Stimulated activated CD4-positive, alpha-beta T cell treated with anti-CD3 and anti-CD28 coated beads, Interleukin-12 subunit alpha, Interleukin-12 subunit beta, amount 100 ng/mL, for 24 hours (primary cell): ENCODE results near the gene CSNK1D.

Source experiments
- DNase-seq, 2 experiments: peaks; one replicate each; pipeline ENCODE4 v3.0.0-alpha.2; 2020; ENCODE audit warnings: low read depth in 2 of 2

Gene CSNK1D

DNA sequence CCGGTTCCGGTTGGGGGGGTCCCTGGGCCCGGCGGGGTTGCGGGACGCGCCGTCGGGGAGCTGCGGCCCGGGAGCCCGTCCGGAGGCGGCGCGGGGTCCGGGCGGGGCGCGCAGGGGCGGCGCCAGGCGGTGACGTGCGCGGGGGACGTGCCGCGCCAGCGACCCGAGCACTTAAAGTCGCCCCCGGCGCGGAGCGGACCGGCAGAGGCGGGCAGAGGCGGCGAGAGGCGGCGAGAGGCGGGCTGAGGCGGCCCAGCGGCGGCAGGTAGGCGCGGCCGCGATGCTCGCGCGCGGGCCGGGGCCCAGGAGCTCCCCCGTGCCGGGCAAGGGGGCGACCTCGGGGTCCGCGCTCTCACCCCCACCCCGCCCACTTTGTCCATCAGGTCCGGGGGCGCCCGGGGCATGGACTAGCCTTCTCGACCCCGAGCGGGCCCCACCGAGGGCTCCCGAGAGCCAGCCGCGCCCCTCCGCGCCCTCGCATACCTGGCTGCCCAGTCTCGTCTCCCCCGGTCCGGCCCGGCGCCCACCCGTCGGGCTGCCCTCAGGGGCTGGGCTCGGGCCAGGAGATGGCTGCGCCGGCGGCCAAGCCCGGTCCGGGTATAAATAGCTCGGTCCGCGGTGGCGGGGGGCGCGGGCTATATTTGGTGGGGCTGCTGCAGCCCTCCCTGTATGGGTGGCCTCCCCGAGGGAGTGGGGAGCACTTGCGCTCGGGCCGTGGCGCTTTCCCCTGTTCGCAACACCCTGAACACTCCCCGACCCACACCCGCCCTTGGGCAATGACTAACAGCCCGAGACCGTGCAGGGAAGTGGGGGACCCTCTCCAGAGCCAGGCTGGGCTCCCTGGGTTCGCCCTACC lies 44.4 kb downstream of the CSNK1D start, which contains the start of gene SLC16A3:
SLC16A3 (plus strand) TSS at position 201 of the 856 bp plus-strand sequence. CDS start 6,967 bp downstream, outside the sequence.
- no peak for DNase-seq

DNA sequence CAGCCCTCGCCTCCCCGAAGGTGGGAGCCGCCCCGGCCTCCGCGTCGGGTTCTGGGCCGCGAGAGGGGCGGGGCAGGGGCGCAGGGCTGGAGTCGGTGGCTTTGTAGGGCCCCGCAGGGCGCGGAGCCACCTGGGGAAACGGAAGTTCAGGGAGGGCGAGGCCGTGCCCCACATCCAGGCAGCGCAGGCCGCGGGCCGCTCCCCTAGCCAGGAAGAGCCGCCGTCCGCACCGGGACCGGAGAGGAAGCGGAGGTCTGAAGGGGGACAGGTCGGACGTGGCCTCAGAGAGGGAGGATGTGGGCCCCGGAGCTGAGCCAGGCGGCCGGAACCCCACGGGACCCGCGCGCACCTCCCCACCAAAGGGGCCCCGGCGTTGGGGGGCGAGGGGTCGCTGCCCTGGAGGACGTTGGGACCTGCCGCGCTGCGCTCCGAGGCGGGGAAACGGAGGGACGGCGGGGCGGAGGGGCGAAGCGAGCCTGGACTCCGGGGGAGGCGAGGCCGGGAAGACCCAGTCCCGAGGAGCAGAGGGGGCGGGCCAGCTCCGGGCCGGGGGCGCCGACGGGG lies 45.1 kb downstream of the CSNK1D start:
- no peak for DNase-seq

DNA sequence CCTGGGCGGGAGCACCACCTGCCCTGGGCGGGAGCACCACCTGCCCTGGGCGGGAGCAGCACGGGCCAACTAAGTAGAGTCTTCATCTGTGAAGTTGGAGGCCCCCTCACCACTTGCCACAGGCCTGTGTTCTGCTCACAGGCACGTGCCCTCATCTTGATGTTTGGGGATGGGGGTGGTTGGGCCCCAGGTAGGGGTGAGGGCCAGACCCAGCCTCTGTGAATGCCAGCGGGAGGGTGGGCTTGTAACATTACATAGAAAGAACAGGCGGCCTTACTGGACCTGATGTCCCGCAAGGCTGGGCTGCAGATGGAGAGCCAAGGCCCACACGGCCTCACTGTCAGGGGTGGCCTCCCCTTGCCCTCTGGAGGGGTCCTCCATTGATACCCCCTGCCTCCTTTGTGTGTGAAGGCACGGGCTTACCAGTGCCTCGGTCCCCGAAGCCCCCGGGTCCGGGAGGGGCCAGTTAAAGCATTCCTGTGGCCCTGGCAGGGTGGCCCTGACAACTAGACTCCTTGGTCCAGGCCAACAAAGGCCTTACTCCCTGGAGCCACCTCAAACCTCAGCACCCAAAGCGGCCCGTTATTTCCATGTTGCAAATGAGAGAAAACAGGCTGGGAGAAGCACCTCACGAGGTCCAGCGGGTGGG lies 45.7 kb downstream of the CSNK1D start:
- DNase-seq: no peak

DNA sequence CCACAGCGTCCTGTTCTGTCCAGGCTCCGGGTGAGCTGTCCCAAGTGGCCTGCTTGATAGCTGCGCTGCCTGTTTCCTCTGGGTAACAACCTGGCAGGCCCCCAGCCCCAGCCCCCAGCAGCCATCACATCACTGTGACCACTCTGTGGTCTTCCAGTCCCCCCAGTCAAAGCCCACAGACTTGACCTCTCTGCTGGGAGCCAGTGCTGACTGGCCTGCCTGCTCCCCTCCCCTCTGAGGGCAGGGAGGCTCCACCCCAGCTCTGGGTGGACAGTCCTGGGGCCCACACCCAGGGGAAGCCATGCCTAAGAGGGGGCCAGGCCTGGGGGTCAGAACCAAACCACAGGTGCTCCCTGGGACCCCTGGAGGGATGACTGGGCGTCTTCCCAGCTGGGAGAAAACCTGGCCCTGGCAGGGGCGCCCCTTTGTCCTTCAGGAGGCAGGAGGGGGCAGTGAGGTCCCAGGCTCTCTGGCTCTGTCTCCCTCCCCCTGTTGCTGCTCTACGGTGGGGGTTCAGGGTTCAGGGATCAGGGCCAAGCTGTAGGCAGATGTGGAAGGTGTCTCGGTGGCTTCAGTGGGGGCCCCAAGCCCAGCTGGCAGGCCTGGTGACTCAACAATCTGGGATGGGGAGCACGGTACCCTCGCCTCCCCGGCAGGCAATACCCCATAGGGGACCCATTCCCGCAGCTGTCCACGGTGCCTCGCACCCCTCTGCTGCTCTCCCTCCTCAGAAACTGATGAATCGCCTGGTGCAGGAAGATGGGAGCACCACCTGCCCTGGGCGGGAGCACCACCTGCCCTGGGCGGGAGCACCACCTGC lies 46.5 kb downstream of the CSNK1D start:
- DNase-seq: no peak

- DNase-seq: no peak
These were observed 47.2 kb downstream of the CSNK1D start for GRCh38 chr17:82226146-82226808.

DNA sequence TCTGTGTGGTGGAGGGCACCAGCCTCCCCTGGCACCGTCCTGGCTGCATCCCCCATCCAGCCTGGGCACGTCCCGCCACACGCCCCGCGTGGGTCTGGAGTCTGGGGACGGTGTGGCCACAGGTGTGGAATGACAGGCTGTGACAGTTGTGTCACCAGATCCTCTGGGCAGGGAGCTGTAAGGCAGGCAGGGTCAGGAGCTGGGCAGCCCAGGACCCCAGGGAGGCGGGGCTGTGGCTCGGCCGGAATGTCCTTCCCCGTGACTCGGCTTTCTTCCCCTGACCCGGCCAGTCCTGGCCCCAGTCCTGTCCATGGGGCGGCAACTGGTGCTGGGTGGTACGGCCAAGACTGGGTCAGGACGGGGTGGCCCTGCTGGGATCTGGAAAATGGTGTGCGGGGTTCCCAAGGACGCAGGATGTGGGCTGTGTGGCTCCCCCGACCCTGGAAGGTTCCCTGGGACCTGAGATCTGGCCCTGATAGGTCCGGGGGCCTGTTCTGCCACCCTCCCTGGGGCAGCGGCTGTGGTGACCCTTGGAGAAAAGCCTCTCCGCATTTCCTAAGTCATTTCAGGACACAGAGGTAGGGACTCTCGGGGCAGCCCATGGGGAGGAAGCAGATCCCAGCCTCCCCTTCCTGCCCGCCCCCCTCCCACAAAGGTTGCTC lies 48.0 kb downstream of the CSNK1D start:
- no peak for DNase-seq

GRCh38 chr17:82224666-82225065 lies 48.8 kb downstream of the CSNK1D start:
- DNase-seq: no peak

DNA sequence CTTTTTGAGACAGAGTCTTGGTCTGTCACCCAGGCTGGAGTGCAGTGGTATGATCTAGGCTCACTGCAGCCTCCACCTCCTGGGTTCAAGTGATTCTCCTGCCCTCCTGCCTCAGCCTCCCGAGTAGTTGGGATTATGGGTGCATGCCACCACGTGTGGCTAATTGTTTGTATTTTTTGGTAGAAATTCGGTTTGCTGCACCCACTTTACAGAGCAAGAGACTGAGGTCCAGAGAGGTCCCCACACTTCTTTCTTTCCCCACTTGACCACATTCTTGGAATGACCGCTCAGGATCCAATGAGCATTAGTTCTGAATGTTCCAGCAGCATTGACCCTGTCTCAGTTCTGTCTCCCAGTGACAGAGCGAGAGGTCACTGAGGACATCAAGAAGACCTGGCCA lies 50.0 kb downstream of the CSNK1D start:
- no peak for DNase-seq

DNA sequence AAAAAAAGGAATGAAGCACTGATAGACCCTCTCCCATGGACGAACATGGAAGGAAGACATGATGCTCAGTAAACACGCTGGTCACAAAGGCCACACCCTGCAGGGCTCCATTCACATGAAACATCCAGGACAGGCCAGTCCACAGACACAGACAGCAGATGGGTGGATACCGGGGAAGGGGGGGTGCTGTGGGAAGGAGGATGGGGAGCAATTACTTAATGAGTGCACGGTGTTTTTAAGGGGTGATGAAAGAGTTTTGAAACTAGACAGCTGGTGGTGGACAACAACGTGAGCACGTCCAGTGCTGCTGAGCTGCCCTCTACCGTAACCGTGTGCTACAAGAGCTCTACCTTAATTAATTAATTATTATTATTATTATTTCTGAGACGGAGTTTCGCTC lies 50.7 kb downstream of the CSNK1D start:
- no peak for DNase-seq

DNA sequence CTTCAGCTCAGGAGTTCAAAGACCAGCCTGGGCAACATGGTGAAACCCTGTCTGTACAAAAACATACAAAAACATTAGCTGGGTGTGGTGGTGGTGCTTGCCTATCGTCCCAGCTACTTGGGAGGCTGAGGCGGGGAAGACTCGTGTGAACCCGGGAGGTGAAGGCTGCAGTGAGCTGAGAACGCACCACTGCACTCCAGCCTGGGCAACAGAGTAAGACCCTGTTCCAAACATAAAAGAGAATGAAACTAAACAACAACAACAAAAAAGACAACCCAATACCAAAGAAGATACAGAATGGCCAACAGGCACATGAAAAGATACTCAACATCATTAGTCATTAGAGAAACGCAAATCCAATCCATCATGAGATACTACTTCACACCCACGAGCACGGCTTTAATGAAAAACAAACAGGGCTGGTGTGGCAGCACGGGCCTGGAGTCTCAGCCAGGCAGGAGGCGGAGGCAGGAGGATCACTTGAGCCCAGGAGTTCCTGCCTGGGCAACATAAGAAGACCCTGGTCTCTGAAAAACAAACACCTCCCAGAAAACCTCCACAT lies 52.1 kb downstream of the CSNK1D start:
- DNase-seq: no peak

- no peak for DNase-seq
These were observed 53.5 kb downstream of the CSNK1D start for GRCh38 chr17:82219753-82220709.

DNA sequence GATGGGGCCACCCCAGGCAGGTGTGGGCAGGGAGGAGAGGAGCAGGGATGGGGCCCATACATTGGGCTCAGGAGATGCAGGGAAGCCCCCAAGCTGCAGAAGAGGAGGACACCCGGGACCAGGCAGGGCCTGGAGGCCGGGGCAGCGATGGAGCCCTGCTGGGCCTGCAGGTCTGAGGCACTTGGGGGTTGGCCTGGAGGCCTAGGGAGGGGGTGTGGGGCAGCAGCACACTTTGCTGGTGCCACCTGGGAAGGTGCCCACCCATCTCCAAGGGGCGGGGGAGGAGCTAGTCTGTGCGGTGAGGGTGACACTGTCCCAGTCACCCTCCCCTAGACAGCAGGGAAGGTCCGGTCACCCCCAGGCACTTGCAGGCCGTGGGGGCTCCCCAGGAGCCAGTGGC lies 54.4 kb downstream of the CSNK1D start:
- DNase-seq: no peak

DNA sequence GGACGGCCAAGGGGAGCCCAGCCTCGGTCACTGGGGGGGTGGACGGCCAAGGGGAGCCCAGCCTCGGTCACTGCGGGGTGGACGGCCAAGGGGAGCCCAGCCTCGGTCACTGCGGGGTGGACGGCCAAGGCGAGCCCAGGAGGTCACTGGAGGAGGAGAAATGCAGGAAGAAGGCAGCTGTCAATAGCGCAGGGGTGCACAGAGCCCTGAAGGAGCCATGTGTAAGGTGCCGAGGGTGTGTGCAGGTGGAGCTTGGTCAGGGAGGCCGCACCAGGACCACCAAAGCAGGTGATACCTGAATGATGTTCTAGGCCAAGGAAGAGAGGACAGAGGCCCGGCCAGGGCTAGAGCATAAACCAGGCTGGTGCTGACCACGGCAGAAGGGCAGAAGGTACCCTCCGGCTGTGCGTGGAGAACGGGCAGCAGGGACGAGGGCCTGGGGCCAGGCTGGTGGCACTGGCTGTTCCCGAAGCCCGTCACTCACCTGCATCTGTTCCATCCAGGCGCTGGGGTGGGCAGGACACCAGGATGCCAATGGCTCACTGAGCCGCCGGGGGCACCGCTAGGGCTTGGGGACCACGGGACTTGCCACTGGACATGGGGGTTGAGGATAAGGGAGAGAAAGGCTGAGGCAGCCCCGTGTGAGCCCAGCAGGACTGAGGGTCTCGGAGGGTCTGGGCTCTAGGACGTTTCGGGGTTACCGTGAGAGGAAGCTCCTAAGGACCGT lies 55.0 kb downstream of the CSNK1D start:
- DNase-seq: no peak

DNA sequence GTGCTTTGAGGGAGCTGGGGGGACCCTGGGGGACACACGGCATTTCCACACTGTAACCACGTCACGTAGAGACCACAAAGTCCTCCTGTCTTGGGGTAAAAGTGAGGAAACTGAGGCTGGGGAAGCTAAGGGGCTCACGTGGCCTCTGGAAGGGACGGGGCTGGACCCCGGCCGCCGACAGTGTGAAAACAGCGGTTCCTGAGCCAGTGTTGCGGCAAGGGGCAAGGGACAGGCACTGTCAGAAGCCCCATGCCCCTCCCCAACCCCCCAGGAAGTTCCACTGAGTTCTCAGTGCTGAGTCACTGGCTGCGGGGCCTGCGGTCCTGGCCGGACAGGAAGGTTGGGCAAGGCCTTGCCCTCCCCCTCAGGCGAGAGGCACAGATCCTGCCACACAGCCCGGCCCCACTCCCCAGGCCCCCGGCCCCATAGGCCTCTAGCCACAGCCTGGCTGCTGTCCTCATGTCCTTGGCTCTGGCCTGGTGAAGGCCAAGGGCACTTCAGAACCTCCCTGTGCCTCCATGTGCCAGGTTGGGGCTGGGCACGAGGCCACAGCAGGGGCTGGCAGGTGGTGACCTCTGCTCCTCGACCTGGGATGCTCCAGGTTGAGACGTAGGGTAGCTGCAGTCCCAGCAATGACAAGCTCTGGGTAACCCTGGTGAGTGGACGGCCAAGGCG lies 55.8 kb downstream of the CSNK1D start:
- DNase-seq: no peak

GRCh38 chr17:82217120-82217529 lies 56.4 kb downstream of the CSNK1D start:
- no peak for DNase-seq

DNA sequence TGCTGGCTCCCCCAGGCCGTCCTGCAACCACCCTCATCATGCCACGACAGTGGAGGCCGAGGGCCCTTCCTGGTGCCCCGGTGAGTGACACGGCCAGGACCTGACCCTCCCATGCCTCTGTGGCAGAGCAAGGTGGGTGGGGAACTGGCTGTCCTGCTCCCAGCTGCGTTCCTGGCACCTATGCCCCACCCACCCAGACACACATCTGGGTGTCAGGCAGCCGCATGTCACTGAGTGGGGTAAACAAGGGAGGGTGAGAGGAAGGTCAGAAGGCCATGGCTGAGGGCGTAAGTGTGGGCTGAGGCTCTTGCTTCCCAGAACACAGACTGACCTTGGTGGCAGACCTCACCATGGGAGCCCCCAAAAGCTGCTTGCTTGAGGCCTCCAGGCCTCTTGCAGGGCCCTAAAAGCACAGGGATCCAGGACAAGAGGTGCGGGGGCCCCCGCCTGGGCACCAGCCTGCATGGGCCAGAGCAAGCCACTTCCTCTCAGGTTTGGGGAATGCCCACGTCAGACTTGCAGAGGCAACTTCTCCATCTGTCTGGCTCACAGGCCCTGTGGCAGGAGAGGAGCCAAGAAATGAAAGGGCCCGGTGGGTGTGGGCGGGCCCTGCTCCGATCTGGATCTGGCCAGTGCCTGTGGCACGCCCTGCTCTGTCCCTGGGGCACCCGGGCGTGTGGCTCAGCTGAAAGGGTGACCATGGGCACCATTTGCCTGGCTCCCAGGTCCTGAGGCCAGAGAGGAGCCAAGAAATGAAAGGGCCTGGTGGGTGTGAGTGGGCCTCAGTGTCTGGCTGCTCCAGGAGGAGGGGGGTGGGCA lies 57.0 kb downstream of the CSNK1D start:
- DNase-seq: no peak

- no peak for DNase-seq
These were observed 57.6 kb downstream of the CSNK1D start for GRCh38 chr17:82215972-82216300.
